HepG2 (cell line): ENCODE data around the gene TK1. TPM values are rescaled to one million over a fixed set of nuclear protein-coding genes. Genes with fewer than 3 reads are reported as not detected.

Experiments
- BRF2 ChIP-seq: sonication (generic); formaldehyde crosslinking; IDR thresholded peaks from 2 replicates; pipeline ENCODE4 v1.8.1; 2022; ENCODE audit warnings: mild to moderate bottlenecking, missing genetic modification reagents
- CBFB ChIP-seq: sonication (generic); formaldehyde crosslinking; IDR thresholded peaks from 2 replicates; pipeline ENCODE4 v1.4.0; 2020; ENCODE audit warnings: missing genetic modification reagents
- GATAD1 ChIP-seq: IDR thresholded peaks from 2 replicates; pipeline ENCODE4 v1.6.1; 2016; ENCODE audit warnings: missing genetic modification reagents, missing compliant biosample characterization
- IRF2 ChIP-seq: IDR thresholded peaks from 2 replicates; pipeline ENCODE4 v1.6.1; 2018; ENCODE audit warnings: missing genetic modification reagents, missing compliant biosample characterization
- REST ChIP-seq, 2 experiments: IDR thresholded peaks; 2 replicates each; pipeline ENCODE4 v1.6.1; 2011 to 2012; ENCODE audit warnings: low read length in 2 of 2, borderline replicate concordance in 1 of 2, low read depth in 1 of 2, mild to moderate bottlenecking in 1 of 2, moderate library complexity in 1 of 2
- TMF1 ChIP-seq: sonication (generic); formaldehyde crosslinking; IDR thresholded peaks from 2 replicates; pipeline ENCODE4 v1.8.1; 2022; ENCODE audit warnings: low read depth, missing genetic modification reagents
- ZIK1 ChIP-seq: sonication (generic); formaldehyde crosslinking; IDR thresholded peaks from 2 replicates; pipeline ENCODE4 v1.5.0; 2020; ENCODE audit warnings: mild to moderate bottlenecking, low read depth, missing genetic modification reagents, borderline replicate concordance
- ZNF652 ChIP-seq: IDR thresholded peaks from 2 replicates; pipeline ENCODE4 v1.6.1; 2016; ENCODE audit warnings: low read depth, borderline replicate concordance
- ZNF788 ChIP-seq: sonication (generic); formaldehyde crosslinking; IDR thresholded peaks from 2 replicates; pipeline ENCODE4 v1.5.0; 2020; ENCODE audit warnings: mild to moderate bottlenecking, missing genetic modification reagents, borderline replicate concordance
- polyA plus RNA-seq, 8 experiments: library from polyadenylated mRNA; depleted of rRNA in 3 of 8; stranded (reverse) in 7 of 8; unstranded in 1 of 8; fragments of >200 nt; fragmentation: Illumina TruSeq in 4 of 8; extraction: Trizol in 4 of 8; gene quantifications; 2 replicates each; pipeline versions ENCODE4 v1.2.1 to v1.2.3, GENCODE V29; 2011 to 2016; ENCODE audit warnings: low read depth in 4 of 8, missing spikeins in 1 of 8, mixed read lengths in 1 of 8; ENCODE audit not compliant: insufficient read depth in 1 of 8
- total RNA-seq, 5 experiments: library from RNA; depleted of rRNA; stranded (reverse); fragments of >200 nt; fragmentation: Illumina TruSeq; extraction: Trizol; gene quantifications; 2 replicates each; pipeline ENCODE4 v1.2.3, GENCODE V29; 2016; ENCODE audit warnings: low read depth in 1 of 5
- TF ChIP-seq, protein P1 (sequence below): sonication (generic); formaldehyde crosslinking; IDR thresholded peaks from 2 replicates; pipeline ENCODE4 v1.4.0; 2020; ENCODE audit warnings: missing genetic modification reagents
- TF ChIP-seq, protein P2 (sequence below): IDR thresholded peaks from 2 replicates; pipeline ENCODE4 v1.6.1; 2016; ENCODE audit warnings: missing biosample characterization, missing genetic modification reagents, low read depth
- TF ChIP-seq, protein P3 (sequence below): sonication (generic); formaldehyde crosslinking; IDR thresholded peaks from 2 replicates; pipeline ENCODE4 v1.8.1; 2022; ENCODE audit warnings: low read depth, mild to moderate bottlenecking, missing genetic modification reagents

Gene TK1
- total and polyA plus RNA-seq, 2 of the 13 experiments (the other 11 are each of a cell fraction or from before 2014, with no cell fraction given): 45.0 to 96.0 TPM

DNA sequence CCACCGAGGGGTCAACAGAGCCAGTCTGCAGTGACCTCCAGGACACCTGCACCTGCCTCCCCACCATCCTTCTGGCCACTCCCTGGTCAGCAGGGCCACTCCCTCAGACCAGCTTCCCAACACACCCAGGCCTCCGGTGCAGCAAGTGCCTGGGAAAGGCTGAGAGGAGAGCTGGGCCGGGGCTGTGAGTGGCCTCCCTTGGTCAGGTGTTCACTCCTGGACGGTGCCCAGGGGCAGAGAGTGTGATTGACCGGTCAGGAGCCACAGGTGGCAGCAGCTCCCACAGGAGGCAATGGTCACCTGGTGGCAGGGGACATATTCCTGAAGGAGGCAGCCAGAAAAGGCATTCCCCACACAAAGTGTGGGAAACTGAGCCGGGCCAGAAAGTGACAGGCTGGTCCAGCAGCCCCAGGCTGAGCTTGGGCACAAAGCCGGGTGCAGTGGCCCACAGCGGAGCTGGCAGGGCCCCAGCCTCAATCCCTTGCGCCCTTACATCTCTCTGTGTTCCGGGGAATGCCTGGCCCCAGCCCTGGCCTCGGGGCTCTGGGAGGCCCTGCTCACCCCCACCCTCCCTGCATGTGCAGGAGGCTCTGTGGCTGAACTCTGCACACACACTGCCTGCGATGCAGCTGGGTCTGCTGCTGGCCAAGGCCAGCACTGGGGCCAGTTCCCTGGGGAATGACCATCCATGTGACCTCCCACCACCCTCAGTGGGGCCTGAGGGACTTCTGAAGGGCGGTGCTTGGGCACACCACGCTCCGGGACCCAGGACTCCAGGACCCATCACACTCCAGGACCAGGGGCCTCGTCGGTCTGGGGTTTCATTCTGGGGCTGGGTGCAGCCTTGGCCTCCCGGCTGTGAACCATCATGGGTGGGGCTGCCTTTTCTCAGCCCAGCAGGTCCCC, 41.9 kb downstream of the TK1 start (continued):
- TF ChIP-seq, protein P1, sequence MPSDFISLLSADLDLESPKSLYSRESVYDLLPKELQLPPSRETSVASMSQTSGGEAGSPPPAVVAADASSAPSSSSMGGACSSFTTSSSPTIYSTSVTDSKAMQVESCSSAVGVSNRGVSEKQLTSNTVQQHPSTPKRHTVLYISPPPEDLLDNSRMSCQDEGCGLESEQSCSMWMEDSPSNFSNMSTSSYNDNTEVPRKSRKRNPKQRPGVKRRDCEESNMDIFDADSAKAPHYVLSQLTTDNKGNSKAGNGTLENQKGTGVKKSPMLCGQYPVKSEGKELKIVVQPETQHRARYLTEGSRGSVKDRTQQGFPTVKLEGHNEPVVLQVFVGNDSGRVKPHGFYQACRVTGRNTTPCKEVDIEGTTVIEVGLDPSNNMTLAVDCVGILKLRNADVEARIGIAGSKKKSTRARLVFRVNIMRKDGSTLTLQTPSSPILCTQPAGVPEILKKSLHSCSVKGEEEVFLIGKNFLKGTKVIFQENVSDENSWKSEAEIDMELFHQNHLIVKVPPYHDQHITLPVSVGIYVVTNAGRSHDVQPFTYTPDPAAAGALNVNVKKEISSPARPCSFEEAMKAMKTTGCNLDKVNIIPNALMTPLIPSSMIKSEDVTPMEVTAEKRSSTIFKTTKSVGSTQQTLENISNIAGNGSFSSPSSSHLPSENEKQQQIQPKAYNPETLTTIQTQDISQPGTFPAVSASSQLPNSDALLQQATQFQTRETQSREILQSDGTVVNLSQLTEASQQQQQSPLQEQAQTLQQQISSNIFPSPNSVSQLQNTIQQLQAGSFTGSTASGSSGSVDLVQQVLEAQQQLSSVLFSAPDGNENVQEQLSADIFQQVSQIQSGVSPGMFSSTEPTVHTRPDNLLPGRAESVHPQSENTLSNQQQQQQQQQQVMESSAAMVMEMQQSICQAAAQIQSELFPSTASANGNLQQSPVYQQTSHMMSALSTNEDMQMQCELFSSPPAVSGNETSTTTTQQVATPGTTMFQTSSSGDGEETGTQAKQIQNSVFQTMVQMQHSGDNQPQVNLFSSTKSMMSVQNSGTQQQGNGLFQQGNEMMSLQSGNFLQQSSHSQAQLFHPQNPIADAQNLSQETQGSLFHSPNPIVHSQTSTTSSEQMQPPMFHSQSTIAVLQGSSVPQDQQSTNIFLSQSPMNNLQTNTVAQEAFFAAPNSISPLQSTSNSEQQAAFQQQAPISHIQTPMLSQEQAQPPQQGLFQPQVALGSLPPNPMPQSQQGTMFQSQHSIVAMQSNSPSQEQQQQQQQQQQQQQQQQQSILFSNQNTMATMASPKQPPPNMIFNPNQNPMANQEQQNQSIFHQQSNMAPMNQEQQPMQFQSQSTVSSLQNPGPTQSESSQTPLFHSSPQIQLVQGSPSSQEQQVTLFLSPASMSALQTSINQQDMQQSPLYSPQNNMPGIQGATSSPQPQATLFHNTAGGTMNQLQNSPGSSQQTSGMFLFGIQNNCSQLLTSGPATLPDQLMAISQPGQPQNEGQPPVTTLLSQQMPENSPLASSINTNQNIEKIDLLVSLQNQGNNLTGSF: peak; percentile 66; the same call in 1 of the 2 replicates
- TF ChIP-seq GATAD1 (CRISPR knock-in tag) (peak; percentile 66; the same call in 1 of the 2 replicates), REST (IDR thresholded peaks at IDR 0.05; ENCODE audit: borderline replicate concordance in 1 of 2, low read depth in 1 of 2, low read length in 2 of 2) (peak in 1 of 2 experiments; percentile 59; a peak in 1 of 4 replicates), TMF1 (CRISPR knock-in tag) (no peak), ZIK1 (CRISPR knock-in tag) (no peak; the same call in none of the 2 replicates), ZNF788 (CRISPR knock-in tag) (peak; percentile 93; the same call in 1 of the 2 replicates), IRF2 (CRISPR knock-in tag) (peak; percentile 78; the same call in 1 of the 2 replicates), ZNF652 (CRISPR knock-in tag) (no peak; the same call in 1 of the 2 replicates), CBFB (CRISPR knock-in tag) (no peak), BRF2 (CRISPR knock-in tag) (no peak)
- TF ChIP-seq, protein P2, sequence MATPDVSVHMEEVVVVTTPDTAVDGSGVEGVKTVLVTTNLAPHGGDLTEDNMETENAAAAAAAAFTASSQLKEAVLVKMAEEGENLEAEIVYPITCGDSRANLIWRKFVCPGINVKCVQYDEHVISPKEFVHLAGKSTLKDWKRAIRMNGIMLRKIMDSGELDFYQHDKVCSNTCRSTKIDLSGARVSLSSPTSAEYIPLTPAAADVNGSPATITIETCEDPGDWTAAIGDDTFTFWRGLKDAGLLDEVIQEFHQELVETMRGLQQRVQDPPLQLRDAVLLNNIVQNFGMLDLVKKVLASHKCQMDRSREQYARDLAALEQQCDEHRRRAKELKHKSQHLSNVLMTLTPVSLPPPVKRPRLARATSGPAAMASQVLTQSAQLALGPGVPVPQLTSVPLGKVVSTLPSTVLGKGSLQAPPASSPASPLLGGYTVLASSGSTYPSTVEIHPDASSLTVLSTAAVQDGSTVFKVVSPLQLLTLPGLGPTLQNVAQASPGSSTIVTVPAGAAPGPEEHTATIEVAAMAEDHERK (CRISPR knock-in tag): no peak
- TF ChIP-seq, protein P3, sequence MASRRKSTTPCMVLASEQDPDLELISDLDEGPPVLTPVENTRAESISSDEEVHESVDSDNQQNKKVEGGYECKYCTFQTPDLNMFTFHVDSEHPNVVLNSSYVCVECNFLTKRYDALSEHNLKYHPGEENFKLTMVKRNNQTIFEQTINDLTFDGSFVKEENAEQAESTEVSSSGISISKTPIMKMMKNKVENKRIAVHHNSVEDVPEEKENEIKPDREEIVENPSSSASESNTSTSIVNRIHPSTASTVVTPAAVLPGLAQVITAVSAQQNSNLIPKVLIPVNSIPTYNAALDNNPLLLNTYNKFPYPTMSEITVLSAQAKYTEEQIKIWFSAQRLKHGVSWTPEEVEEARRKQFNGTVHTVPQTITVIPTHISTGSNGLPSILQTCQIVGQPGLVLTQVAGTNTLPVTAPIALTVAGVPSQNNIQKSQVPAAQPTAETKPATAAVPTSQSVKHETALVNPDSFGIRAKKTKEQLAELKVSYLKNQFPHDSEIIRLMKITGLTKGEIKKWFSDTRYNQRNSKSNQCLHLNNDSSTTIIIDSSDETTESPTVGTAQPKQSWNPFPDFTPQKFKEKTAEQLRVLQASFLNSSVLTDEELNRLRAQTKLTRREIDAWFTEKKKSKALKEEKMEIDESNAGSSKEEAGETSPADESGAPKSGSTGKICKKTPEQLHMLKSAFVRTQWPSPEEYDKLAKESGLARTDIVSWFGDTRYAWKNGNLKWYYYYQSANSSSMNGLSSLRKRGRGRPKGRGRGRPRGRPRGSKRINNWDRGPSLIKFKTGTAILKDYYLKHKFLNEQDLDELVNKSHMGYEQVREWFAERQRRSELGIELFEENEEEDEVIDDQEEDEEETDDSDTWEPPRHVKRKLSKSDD (CRISPR knock-in tag): no peak
